ENCODE measurements around the gene LRRC8C. TPM values are rescaled to one million over a fixed set of nuclear protein-coding genes. Genes with fewer than 3 reads are reported as not detected.
A peak's percentile ranks its signal among the peaks of the same experiment; 100 is the strongest.

Gene LRRC8C
- total and polyA plus RNA-seq, 2 donors (not counting 1 experiment from before 2014, with no cell fraction given), result 3.9 to 6.8 TPM

GRCh38 chr1:89705901-89706699 is 73.2 kb downstream of the LRRC8C start:
- Histone ChIP-seq H3K9me3 (ENCODE audit: control extremely low read depth in 1 of 3, control insufficient read depth in 2 of 3, insufficient read depth in 1 of 3, low read length in 2 of 3) (no peaks in the 10 kb centered on the region), H3K4me3 (ENCODE audit: control extremely low read depth in 1 of 5, extremely low read depth in 1 of 5, insufficient read depth in 1 of 5, low read depth in 2 of 5, low read length in 4 of 5) (peak overlapping the region in 2 of 5 experiments; percentile 8 to 9), H4K20me1 (ENCODE audit: control insufficient read depth, insufficient read depth, low read length, poor library complexity, severe bottlenecking) (no peaks in the 10 kb centered on the region), H3K36me3 (replicated peaks in 1 of 2; ENCODE audit: control extremely low read depth in 1 of 2, control insufficient read depth in 1 of 2, extremely low read depth in 1 of 2, insufficient read depth in 2 of 2, low read length in 1 of 2) (peaks cover 0 to 2% of the 10 kb centered on the region in 2 experiments), H3K4me1 (ENCODE audit: control insufficient read depth in 2 of 2, insufficient read depth in 2 of 2, low read length in 2 of 2) (peaks cover 33 to 34% of the 10 kb centered on the region in 2 donors), H3K27ac (ENCODE audit: low read length in 2 of 2) (peak overlapping the region in 1 of 2 donors; percentile 52), H2AFZ (ENCODE audit: insufficient read depth, low read depth, low read length, poor library complexity, severe bottlenecking) (no peak overlapping the region), H3K9ac (ENCODE audit: low read length) (no peak overlapping the region), H3K27me3 (replicated peaks in 1 of 4; ENCODE audit: control extremely low read depth in 1 of 4, control insufficient read depth in 3 of 4, insufficient read depth in 4 of 4, low read length in 3 of 4) (no peaks in the 10 kb centered on the region), H3K4me2 (replicated peaks; ENCODE audit: low read depth, low read length, poor library complexity, severe bottlenecking) (peak overlapping the region; percentile 64), H3K79me2 (ENCODE audit: control insufficient read depth, insufficient read depth, low read length) (peaks cover 14% of the 10 kb centered on the region)
- H3K4me1 Mint-ChIP-seq, result peaks cover 34% of the 10 kb centered on the region
- H3K4me3 Mint-ChIP-seq, result peak overlapping the region; percentile 64
- H3K27ac Mint-ChIP-seq, result peak overlapping the region; percentile 68
- POLR2A ChIA-PET, result no interaction called here
- ATAC-seq (ENCODE audit: low read depth) (peak; percentile 73), DNase-seq (peak; percentile 47)
- no peak for TF ChIP-seq CTCF (IDR thresholded peaks at IDR 0.05)
- no peak for TF ChIP-seq EZH2 (IDR thresholded peaks at IDR 0.05; ENCODE audit: borderline replicate concordance, insufficient read depth, low read depth, low read length, poor library complexity, severe bottlenecking)
- CTCF ChIA-PET, result interaction anchor here (1.1 to 1.6 kb wide), 5 partner anchors 11 to 73 kb away, joined by 3 to 9 read pairs (median 4); partner anchors contain the start of gene LRRC8C
- intact Hi-C loops (cut with micrococcal nuclease), result loop anchor here (2.0 kb wide), 2 partner anchors 13 to 15 kb away; no protein-coding TSS in a partner anchor
- H3K27me3 Mint-ChIP-seq, result no peaks in the 10 kb centered on the region
- H3K9me3 Mint-ChIP-seq (ENCODE audit: insufficient read depth), result no peaks in the 10 kb centered on the region
- WGBS (ENCODE audit: insufficient coverage), result no CpG with 5 or more reads among the region's 6 CpGs

GRCh38 chr1:89706700-89707012 is 73.7 kb downstream of the LRRC8C start:
- H3K4me1 Mint-ChIP-seq, result peaks cover 34% of the 10 kb centered on the region
- no peaks in the 10 kb centered on the region for H3K9me3 Mint-ChIP-seq (ENCODE audit: insufficient read depth)
- H3K9ac ChIP-seq (ENCODE audit: low read length), result no peak overlapping the region
- ATAC-seq (ENCODE audit: low read depth) (peak; percentile 63), DNase-seq (peak; percentile 65)
- no peaks in the 10 kb centered on the region for H3K9me3 ChIP-seq (ENCODE audit: control extremely low read depth in 1 of 3, control insufficient read depth in 2 of 3, insufficient read depth in 1 of 3, low read length in 2 of 3)
- peak overlapping the region; percentile 64 for H3K4me3 Mint-ChIP-seq
- peak overlapping the region in 2 of 5 experiments; percentile 8 to 16 for H3K4me3 ChIP-seq (ENCODE audit: control extremely low read depth in 1 of 5, extremely low read depth in 1 of 5, insufficient read depth in 1 of 5, low read depth in 2 of 5, low read length in 4 of 5)
- peaks cover 14% of the 10 kb centered on the region for H3K79me2 ChIP-seq (ENCODE audit: control insufficient read depth, insufficient read depth, low read length)
- no peaks in the 10 kb centered on the region for H3K27me3 ChIP-seq (replicated peaks in 1 of 4; ENCODE audit: control extremely low read depth in 1 of 4, control insufficient read depth in 3 of 4, insufficient read depth in 4 of 4, low read length in 3 of 4)
- H3K4me2 ChIP-seq (replicated peaks; ENCODE audit: low read depth, low read length, poor library complexity, severe bottlenecking), result peak overlapping the region; percentile 64
- no peaks in the 10 kb centered on the region for H4K20me1 ChIP-seq (ENCODE audit: control insufficient read depth, insufficient read depth, low read length, poor library complexity, severe bottlenecking)
- no peak overlapping the region for H2AFZ ChIP-seq (ENCODE audit: insufficient read depth, low read depth, low read length, poor library complexity, severe bottlenecking)
- peaks cover 32 to 34% of the 10 kb centered on the region in 2 donors for H3K4me1 ChIP-seq (ENCODE audit: control insufficient read depth in 2 of 2, insufficient read depth in 2 of 2, low read length in 2 of 2)
- ChIA-PET POLR2A (no interaction called here), CTCF (interaction anchor here (1.1 to 1.6 kb wide), 5 partner anchors 11 to 74 kb away, joined by 3 to 9 read pairs (median 4); partner anchors contain the start of gene LRRC8C)
- TF ChIP-seq EZH2 (IDR thresholded peaks at IDR 0.05; ENCODE audit: borderline replicate concordance, insufficient read depth, low read depth, low read length, poor library complexity, severe bottlenecking) (no peak), CTCF (IDR thresholded peaks at IDR 0.05) (no peak)
- H3K27me3 Mint-ChIP-seq, result no peaks in the 10 kb centered on the region
- H3K27ac ChIP-seq (ENCODE audit: low read length in 2 of 2), result peak overlapping the region in 1 of 2 donors; percentile 52
- H3K27ac Mint-ChIP-seq, result peak overlapping the region; percentile 27
- intact Hi-C loops (cut with micrococcal nuclease), result loop anchor here (2.0 kb wide), 2 partner anchors 14 kb away; no protein-coding TSS in a partner anchor
- H3K36me3 ChIP-seq (replicated peaks in 1 of 2; ENCODE audit: control extremely low read depth in 1 of 2, control insufficient read depth in 1 of 2, extremely low read depth in 1 of 2, insufficient read depth in 2 of 2, low read length in 1 of 2), result peaks cover 0 to 2% of the 10 kb centered on the region in 2 experiments
